ENCODE measurements around the gene ALDH18A1.

Gene ALDH18A1

DNA sequence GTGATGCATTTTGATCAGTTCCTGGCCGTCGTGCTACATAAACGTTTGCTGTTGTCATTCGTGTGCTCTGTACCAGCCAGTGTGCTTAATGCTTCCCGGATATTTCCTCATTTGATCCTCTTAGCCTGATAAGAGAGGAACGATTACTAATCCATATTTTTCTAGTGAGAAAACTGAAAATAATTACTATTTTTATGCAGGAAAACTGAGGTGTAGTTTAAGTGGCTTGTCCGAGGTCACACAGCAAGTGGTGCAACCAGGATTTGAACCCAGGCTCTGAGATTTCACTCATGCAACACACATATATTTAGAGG is 94.7 kb downstream of the ALDH18A1 start:
- DNase-seq (ENCODE audit: low read depth, low spot score) = no peak
- peak overlapping the region; percentile 42 for H3K4me3 ChIP-seq (ENCODE audit: low read depth, low read length)
- in situ Hi-C loops (cut with HindIII; ENCODE audit: low sequenced_read_pairs) = no loop called here
- no peak for TF ChIP-seq CTCF (IDR thresholded peaks at IDR 0.05; ENCODE audit: low read depth, low read length)

DNA sequence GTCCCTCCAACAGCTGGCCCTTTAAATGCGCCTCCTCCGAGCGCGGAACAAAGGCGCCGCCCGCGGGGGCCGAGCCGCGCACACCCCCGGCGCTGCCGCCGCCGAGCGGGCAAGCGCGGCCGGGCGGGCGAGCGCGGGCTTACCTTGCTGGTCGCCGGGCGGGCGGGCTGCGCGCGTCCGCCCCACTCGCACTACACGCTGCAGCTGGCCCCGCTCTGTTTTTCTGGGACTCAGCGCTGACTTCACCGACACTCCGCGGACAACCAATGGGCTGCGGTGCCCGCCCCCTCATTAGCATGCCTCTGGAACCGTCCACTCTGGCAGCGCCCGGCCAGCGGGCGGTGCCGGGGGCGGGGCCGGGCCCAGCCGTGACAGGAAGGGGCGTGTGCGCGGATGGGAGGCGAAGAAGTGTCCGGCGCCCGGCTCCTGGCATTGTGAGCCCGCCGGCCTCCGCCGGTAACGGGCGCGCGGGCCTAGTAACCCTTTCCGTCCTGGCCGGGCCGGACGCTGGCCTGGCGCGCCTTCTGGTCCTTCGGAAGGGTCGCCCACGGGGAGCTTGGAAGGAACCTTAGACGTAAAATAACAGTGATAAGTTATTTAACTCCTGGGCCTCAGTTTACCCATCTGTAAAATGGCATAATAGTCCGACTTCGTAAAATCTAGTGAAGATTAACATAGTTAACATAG is 95.2 kb downstream of the ALDH18A1 start, which contains the start of gene SORBS1:
TSS of gene SORBS1 (minus strand) at position 195 of the 687 bp plus-strand sequence. CDS start 120,236 bp downstream, outside the sequence.
- H3K4me3 ChIP-seq (ENCODE audit: low read depth, low read length) = peak within 1 kb of the TSS; percentile 76
- in situ Hi-C loops (cut with HindIII; ENCODE audit: low sequenced_read_pairs) = no loop called here
- no peak for TF ChIP-seq CTCF (IDR thresholded peaks at IDR 0.05; ENCODE audit: low read depth, low read length)
- peak; percentile 96 for DNase-seq (ENCODE audit: low read depth, low spot score)

- peak overlapping the region; percentile 76 for H3K4me3 ChIP-seq (ENCODE audit: low read depth, low read length)
- peak; percentile 36 for DNase-seq (ENCODE audit: low read depth, low spot score)
- in situ Hi-C loops (cut with HindIII; ENCODE audit: low sequenced_read_pairs) = no loop called here
- no peak for TF ChIP-seq CTCF (IDR thresholded peaks at IDR 0.05; ENCODE audit: low read depth, low read length)
Measured at GRCh38 chr10:95560278-95561176, 96.0 kb downstream of the ALDH18A1 start.

GRCh38 chr10:95559896-95560277 is 96.6 kb downstream of the ALDH18A1 start:
- no peak for TF ChIP-seq CTCF (IDR thresholded peaks at IDR 0.05; ENCODE audit: low read depth, low read length)
- no peak for DNase-seq (ENCODE audit: low read depth, low spot score)
- in situ Hi-C loops (cut with HindIII; ENCODE audit: low sequenced_read_pairs) = no loop called here
- peak overlapping the region; percentile 76 for H3K4me3 ChIP-seq (ENCODE audit: low read depth, low read length)

DNA sequence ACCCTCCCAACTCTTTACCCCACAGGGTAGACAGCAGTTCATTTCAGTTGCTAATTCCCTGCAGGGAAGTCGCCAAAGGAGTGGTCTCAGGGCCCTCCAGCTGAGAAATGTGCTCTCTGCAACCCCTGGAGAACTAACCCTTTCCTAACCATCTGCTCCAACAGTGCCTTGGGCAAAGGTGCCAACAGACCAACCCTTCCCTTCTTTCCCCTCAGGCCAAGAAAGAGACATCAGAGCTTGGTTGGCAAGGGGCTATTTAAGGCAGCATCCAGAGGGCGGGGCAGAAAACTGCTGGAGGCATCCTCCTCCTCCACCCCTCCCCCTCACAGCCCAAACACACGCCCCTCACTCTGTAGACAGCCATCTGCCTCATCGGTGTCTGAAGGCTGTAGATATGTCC is 97.0 kb downstream of the ALDH18A1 start:
- in situ Hi-C loops (cut with HindIII; ENCODE audit: low sequenced_read_pairs) = no loop called here
- TF ChIP-seq CTCF (IDR thresholded peaks at IDR 0.05; ENCODE audit: low read depth, low read length) = no peak
- DNase-seq (ENCODE audit: low read depth, low spot score) = no peak
- H3K4me3 ChIP-seq (ENCODE audit: low read depth, low read length) = no peak overlapping the region

DNA sequence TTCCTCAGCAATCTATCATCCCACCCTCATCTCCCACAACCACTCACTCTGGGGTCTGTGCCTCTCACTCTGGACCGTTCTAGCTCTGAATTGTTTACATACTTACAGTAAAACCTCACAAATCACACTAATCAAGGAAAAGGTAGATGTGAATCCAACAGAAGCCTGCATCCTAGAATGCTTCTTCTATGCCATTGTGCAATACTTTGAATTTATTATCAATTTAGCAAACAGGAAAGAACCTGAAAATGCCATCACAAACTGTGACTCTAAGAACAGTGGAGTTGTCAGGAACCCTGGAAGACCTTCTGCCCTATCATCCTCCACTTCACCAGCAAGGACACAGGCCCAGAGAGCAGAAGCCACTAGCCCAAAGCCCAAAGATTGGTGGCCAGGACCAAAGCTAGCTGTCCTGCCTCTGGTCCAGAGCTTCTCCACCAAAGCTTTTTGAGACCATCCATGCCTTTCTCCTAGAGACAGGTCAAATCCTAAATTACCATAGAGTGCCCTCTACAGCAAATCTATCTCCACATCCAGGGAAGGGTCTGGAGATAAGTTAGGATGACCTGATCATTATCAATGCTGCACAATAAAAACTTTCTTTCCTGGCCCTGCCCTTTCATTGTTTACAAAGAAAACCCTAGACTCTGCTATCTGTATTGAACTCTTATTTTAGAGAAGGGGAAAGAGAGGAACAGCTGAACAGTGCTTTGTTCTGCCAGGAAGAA is 97.8 kb downstream of the ALDH18A1 start:
- TF ChIP-seq CTCF (IDR thresholded peaks at IDR 0.05; ENCODE audit: low read depth, low read length) = no peak
- no peak overlapping the region for H3K4me3 ChIP-seq (ENCODE audit: low read depth, low read length)
- DNase-seq (ENCODE audit: low read depth, low spot score) = no peak
- in situ Hi-C loops (cut with HindIII; ENCODE audit: low sequenced_read_pairs) = no loop called here

Measured in astrocyte of the spinal cord (primary cell).